Karpas-422 (cell line): ENCODE data around the gene USP5. TPM values are rescaled to one million over a fixed set of nuclear protein-coding genes. Genes with fewer than 3 reads are reported as not detected.

Source experiments
- DNase-seq: peaks from one replicate; pipeline ENCODE4 v3.0.0-alpha.2; 2015
- H2AFZ ChIP-seq: fragments of 200-600 bp; sonication (generic); 2 replicates; pipeline ENCODE4 v1.6.1; 2014; ENCODE audit warnings: antibody characterized with exemption, low read length, mixed read lengths
- H3K27ac ChIP-seq: fragments of 200-600 bp; sonication (generic); 2 replicates; pipeline ENCODE4 v1.5.1; 2014; ENCODE audit warnings: mild to moderate bottlenecking, low read length, moderate library complexity
- H3K27me3 ChIP-seq: fragments of 200-600 bp; sonication (generic); 2 replicates; pipeline ENCODE4 v1.6.1; 2014; ENCODE audit warnings: low read length, mixed read lengths
- H3K36me3 ChIP-seq: fragments of 200-600 bp; sonication (generic); 2 replicates; pipeline ENCODE4 v1.6.1; 2014; ENCODE audit warnings: low read length, mixed read lengths; ENCODE audit not compliant: insufficient read depth
- H3K4me1 ChIP-seq: fragments of 200-600 bp; sonication (generic); 2 replicates; pipeline ENCODE4 v1.6.1; 2014; ENCODE audit warnings: mild to moderate bottlenecking, low read length, mixed read lengths
- H3K4me2 ChIP-seq: fragments of 200-600 bp; sonication (generic); 2 replicates; pipeline ENCODE4 v1.6.1; 2014; ENCODE audit warnings: low read length, low read depth, mild to moderate bottlenecking; ENCODE audit not compliant: poor library complexity, severe bottlenecking
- H3K4me3 ChIP-seq: fragments of 200-600 bp; sonication (generic); 2 replicates; pipeline ENCODE4 v1.5.1; 2014; ENCODE audit warnings: mild to moderate bottlenecking, antibody characterized with exemption, low read length, mixed read lengths
- H3K79me2 ChIP-seq: fragments of 200-600 bp; sonication (generic); 2 replicates; pipeline ENCODE4 v1.6.1; 2014; ENCODE audit warnings: mild to moderate bottlenecking, low read length, mixed read lengths
- H3K9ac ChIP-seq: fragments of 200-600 bp; sonication (generic); 2 replicates; pipeline ENCODE4 v1.6.0; 2014; ENCODE audit warnings: low read length
- H3K9me2 ChIP-seq: fragments of 200-600 bp; sonication (generic), shearing (Covaris generic); replicated peaks from 2 replicates; pipeline ENCODE4 v1.6.0; 2014; ENCODE audit warnings: mild to moderate bottlenecking, low read length, moderate library complexity; ENCODE audit not compliant: insufficient read depth
- H3K9me3 ChIP-seq: fragments of 300-700, 200-600 bp; sonication (generic); 2 replicates; pipeline ENCODE4 v1.6.1; 2014; ENCODE audit warnings: low read length, mixed read lengths
- H4K20me1 ChIP-seq: fragments of 200-600 bp; sonication (generic); 2 replicates; pipeline ENCODE4 v1.6.1; 2014; ENCODE audit warnings: mild to moderate bottlenecking, antibody characterized with exemption, low read length, low read depth; ENCODE audit not compliant: insufficient read depth
- total RNA-seq: library from RNA; depleted of rRNA; stranded (reverse); fragments of >200 nt; shearing (Covaris generic); gene quantifications from 2 replicates; pipeline ENCODE4 v1.2.3, GENCODE V29; 2014; ENCODE audit warnings: low replicate concordance

Gene USP5
- total RNA-seq, 1 experiment from 2014 or later, result 36.9 TPM

DNA sequence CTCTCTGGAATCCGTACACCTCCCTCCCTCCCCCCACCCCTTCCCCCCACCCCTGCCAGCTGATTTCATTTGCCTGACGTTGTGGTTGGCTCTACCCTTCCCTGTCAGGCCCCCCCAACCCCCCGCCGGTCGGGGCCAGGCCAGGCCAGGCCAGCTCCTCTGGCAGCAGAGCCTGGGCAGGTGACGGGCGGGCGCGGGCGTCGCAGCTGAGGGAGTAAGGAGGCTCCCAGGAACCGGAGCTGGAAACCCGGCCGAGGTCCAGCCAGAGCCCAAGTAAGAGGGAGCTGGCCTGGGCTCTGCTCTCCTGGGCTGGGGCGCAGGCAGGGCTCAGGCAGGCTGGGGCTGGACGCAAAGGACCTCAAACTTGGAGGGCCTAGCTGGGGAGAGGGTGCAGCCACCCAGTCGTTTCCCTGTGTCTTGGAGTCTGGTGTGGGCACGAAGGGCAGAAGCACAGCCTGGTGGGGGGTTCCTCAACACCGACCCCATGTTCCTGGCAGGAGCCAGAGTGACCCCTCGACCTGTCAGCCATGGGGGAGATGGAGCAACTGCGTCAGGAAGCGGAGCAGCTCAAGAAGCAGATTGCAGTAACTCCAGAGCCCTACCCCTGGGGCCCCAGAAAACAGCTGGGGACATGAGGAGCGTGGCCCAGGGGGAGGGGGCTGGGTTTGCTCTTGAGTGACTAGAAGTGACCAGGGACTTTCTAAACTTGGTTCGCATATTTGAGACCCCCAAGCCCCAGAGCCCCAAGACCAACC is 11.0 kb upstream of the USP5 start, which contains the start of gene GNB3:
Gene GNB3 (plus strand): TSS at position 165 of the 755 bp plus-strand sequence. CDS start 363 bp downstream, at position 528.
- H3K4me3 ChIP-seq, result peak within 1 kb of the TSS; percentile 82
- no peak within 1 kb of the TSS for H2AFZ ChIP-seq
- peak; percentile 74 for DNase-seq
- H4K20me1 ChIP-seq, result no peaks in the 10 kb centered on the region
- H3K4me2 ChIP-seq, result peak within 1 kb of the TSS; percentile 88
- no peaks in the 10 kb centered on the region for H3K9me3 ChIP-seq
- H3K79me2 ChIP-seq, result peaks cover 7% of the 10 kb centered on the region; the same call in 1 of the 2 replicates
- peak within 1 kb of the TSS; percentile 100 for H3K27ac ChIP-seq
- no peaks in the 10 kb centered on the region for H3K36me3 ChIP-seq
- H3K9ac ChIP-seq, result peak within 1 kb of the TSS; percentile 95
- H3K27me3 ChIP-seq, result no peaks in the 10 kb centered on the region
- H3K9me2 ChIP-seq, result no peaks in the 10 kb centered on the region
- peaks cover 67% of the 10 kb centered on the region for H3K4me1 ChIP-seq

DNA sequence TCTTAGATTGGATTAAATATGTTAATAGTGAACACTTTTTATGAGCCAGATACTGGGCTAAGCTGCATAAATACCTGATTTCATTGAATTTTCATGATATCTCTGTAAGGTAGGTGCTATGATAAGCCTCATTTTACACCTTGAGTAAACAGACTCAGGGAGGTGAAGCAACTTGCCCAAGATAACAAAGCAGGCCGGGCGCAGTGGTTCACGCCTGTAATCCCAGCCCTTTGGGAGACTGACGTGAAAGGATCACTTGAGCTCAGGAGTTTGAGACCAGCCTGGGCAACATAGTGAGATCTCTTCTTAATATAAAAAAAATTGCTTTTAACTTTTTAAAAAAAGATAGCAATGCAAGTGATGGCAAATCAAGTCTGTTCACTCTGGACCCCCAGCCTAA is 9.9 kb upstream of the USP5 start:
- H3K9me3 ChIP-seq, result no peaks in the 10 kb centered on the region
- no peaks in the 10 kb centered on the region for H3K9me2 ChIP-seq
- H3K36me3 ChIP-seq, result no peaks in the 10 kb centered on the region
- no peak overlapping the region for H2AFZ ChIP-seq
- H4K20me1 ChIP-seq, result no peaks in the 10 kb centered on the region
- peaks cover 7% of the 10 kb centered on the region; the same call in 1 of the 2 replicates for H3K79me2 ChIP-seq
- no peaks in the 10 kb centered on the region for H3K27me3 ChIP-seq
- H3K4me2 ChIP-seq, result peak overlapping the region; percentile 88
- peaks cover 69% of the 10 kb centered on the region for H3K4me1 ChIP-seq
- peak overlapping the region; percentile 95 for H3K9ac ChIP-seq
- DNase-seq, result no peak
- peak overlapping the region; percentile 100 for H3K27ac ChIP-seq
- H3K4me3 ChIP-seq, result peak overlapping the region; percentile 82

DNA sequence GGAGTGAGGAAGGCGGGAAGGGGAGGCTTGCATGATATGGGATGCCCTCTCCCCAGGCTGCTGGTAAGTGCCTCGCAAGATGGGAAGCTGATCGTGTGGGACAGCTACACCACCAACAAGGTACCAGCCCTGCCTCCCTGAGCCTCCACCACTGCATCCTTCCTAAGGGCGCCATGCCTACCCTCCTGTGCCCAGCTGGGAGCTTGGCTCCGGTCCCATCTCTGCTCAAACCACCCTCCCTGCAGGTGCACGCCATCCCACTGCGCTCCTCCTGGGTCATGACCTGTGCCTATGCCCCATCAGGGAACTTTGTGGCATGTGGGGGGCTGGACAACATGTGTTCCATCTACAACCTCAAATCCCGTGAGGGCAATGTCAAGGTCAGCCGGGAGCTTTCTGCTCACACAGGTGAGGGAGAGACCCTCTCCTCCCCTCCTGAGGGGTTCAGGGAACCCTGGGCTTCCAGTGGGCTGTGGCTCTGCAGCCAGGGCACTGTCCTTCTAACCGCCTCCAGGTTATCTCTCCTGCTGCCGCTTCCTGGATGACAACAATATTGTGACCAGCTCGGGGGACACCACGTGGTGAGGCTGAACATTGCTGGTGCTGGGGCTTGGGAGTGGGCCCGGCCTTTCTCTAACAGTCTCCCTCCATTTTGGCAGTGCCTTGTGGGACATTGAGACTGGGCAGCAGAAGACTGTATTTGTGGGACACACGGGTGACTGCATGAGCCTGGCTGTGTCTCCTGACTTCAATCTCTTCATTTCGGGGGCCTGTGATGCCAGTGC is 8.6 kb upstream of the USP5 start:
- Histone ChIP-seq H3K36me3 (no peaks in the 10 kb centered on the region), H3K9ac (peak overlapping the region; percentile 50), H3K79me2 (peaks cover 9% of the 10 kb centered on the region; the same call in 1 of the 2 replicates), H3K9me2 (no peaks in the 10 kb centered on the region), H3K27ac (peak overlapping the region; percentile 100), H3K4me2 (peak overlapping the region; percentile 88), H3K4me1 (peaks cover 67% of the 10 kb centered on the region), H2AFZ (no peak overlapping the region), H3K4me3 (peak overlapping the region; percentile 39; the same call in 1 of the 2 replicates), H3K27me3 (no peaks in the 10 kb centered on the region), H3K9me3 (no peaks in the 10 kb centered on the region), H4K20me1 (no peaks in the 10 kb centered on the region)
- peak; percentile 80 for DNase-seq

DNA sequence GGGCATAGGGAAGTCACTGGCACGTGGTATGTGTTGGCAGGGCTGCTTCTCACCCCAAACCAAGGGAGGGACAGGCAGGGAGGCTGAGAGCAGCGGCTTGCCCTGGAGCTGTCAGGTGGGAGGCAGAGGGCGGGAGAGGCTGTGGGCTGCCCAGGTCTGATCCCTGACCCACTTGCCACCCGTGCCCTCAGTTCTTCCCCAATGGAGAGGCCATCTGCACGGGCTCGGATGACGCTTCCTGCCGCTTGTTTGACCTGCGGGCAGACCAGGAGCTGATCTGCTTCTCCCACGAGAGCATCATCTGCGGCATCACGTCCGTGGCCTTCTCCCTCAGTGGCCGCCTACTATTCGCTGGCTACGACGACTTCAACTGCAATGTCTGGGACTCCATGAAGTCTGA is 6.6 kb upstream of the USP5 start:
- Histone ChIP-seq H3K9me2 (no peaks in the 10 kb centered on the region), H3K4me1 (peaks cover 66% of the 10 kb centered on the region), H4K20me1 (no peaks in the 10 kb centered on the region), H3K79me2 (peaks cover 26% of the 10 kb centered on the region), H3K27ac (no peak overlapping the region), H3K4me3 (no peak overlapping the region), H3K9me3 (no peaks in the 10 kb centered on the region), H2AFZ (no peak overlapping the region), H3K4me2 (no peak overlapping the region), H3K36me3 (peaks cover 8% of the 10 kb centered on the region), H3K27me3 (no peaks in the 10 kb centered on the region), H3K9ac (no peak overlapping the region)
- DNase-seq, result no peak

DNA sequence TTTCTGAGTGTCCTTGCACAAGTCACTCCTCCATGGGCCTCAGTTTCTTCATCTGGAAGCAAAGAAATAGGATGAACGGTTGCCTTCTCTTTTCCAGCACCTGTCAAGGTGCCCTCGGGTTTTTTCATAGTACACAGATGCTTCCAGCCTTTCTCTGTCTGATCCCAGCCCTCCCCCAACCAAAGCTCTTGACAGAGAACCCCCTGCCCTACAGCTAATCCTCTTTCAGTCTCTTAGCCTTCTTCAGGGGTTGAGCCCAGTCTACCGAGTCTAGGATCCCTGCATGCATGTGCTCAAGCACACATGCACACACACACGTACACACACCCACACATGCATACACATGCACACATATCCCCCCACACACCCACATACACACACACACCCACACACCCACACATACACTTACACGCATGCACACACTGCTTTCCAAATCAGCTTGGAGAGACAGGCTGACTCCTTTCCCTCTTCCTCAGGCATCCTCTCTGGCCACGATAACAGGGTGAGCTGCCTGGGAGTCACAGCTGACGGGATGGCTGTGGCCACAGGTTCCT is 5.6 kb upstream of the USP5 start:
- Histone ChIP-seq H3K9me3 (no peaks in the 10 kb centered on the region), H2AFZ (no peak overlapping the region), H3K27me3 (no peaks in the 10 kb centered on the region), H3K36me3 (peaks cover 11% of the 10 kb centered on the region), H3K27ac (peak overlapping the region; percentile 22), H3K4me1 (peaks cover 60% of the 10 kb centered on the region), H3K4me2 (no peak overlapping the region), H3K9me2 (no peaks in the 10 kb centered on the region), H4K20me1 (no peaks in the 10 kb centered on the region), H3K79me2 (peaks cover 29% of the 10 kb centered on the region), H3K4me3 (no peak overlapping the region), H3K9ac (no peak overlapping the region)
- DNase-seq, result no peak

DNA sequence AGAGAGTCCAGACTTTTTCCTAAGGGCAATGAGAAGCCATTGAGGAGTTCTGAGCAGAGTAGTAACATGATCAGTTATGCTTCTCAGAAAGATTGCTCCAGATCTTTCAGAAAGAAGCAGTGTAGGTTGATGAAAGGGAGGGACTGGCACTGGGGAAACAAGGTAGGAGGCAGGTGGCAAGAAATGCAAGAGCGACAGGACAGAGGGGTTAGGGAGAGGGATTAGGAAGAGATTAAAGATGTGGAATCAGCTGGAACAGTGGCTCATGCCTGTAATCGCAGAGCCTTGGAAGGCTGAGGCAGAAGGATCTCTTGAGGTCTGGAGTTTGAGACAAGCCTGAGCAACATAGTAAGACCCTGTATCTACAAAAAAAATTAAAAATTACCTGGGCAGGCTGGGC is 4.3 kb upstream of the USP5 start:
- H3K9me3 ChIP-seq, result no peaks in the 10 kb centered on the region
- H3K79me2 ChIP-seq, result peaks cover 26% of the 10 kb centered on the region
- no peak for DNase-seq
- no peak overlapping the region for H3K9ac ChIP-seq
- H3K4me3 ChIP-seq, result no peak overlapping the region
- H3K9me2 ChIP-seq, result no peaks in the 10 kb centered on the region
- peaks cover 49% of the 10 kb centered on the region for H3K4me1 ChIP-seq
- peak overlapping the region; percentile 37 for H3K27ac ChIP-seq
- H3K36me3 ChIP-seq, result peaks cover 11% of the 10 kb centered on the region
- H3K4me2 ChIP-seq, result no peak overlapping the region
- no peaks in the 10 kb centered on the region for H3K27me3 ChIP-seq
- H4K20me1 ChIP-seq, result no peaks in the 10 kb centered on the region; the same call in 1 of the 2 replicates
- no peak overlapping the region for H2AFZ ChIP-seq

DNA sequence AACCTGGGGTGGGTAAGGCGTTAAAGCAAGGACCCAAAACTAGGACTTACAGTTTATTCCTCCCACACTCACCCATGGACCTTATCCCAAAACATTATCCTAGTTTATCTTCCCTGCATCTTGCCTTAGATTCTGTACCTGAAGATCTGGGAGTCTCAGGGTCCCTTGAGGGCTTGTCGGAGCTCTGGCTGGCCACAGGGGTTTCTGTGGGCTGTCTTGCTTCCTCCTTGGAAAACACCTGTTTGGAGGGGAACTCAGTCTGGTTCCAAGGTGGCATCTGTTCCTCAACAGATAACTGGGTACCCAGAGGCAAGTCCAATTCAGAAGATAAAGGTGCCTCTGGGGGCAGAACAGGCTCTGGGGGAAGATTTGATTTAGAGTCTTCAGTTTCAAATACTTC is 2.5 kb upstream of the USP5 start:
- H3K9me2 ChIP-seq, result no peaks in the 10 kb centered on the region
- H4K20me1 ChIP-seq, result peaks cover 6% of the 10 kb centered on the region; the same call in 1 of the 2 replicates
- H3K9me3 ChIP-seq, result no peaks in the 10 kb centered on the region
- no peak overlapping the region for H2AFZ ChIP-seq
- peak overlapping the region; percentile 89 for H3K4me2 ChIP-seq
- peaks cover 11% of the 10 kb centered on the region for H3K36me3 ChIP-seq
- H3K4me1 ChIP-seq, result peaks cover 51% of the 10 kb centered on the region
- no peaks in the 10 kb centered on the region for H3K27me3 ChIP-seq
- DNase-seq, result no peak
- peak overlapping the region; percentile 88 for H3K9ac ChIP-seq
- peaks cover 43% of the 10 kb centered on the region for H3K79me2 ChIP-seq
- H3K27ac ChIP-seq, result peak overlapping the region; percentile 86
- peak overlapping the region; percentile 88; the same call in 1 of the 2 replicates for H3K4me3 ChIP-seq
